HEK293 (cell line): ENCODE data around the gene NOL3.

Source experiments
- CTCF ChIA-PET: fragments of 350-600 bp; formaldehyde crosslinking; extraction: SDS; loops from one replicate; lab custom pipeline; 2021; ENCODE audit warnings: antibody characterized with exemption; lab: Yijun Ruan, JAX
- POLR2A ChIA-PET: fragments of 300-600 bp; formaldehyde crosslinking; extraction: SDS; loops from one replicate; lab custom pipeline; 2020; ENCODE audit warnings: antibody characterized with exemption, inconsistent platforms; lab: Yijun Ruan, JAX
- H3K27ac ChIP-seq: fragments of 200-500 bp; sonication (Bioruptor generic); 2 replicates; pipeline ENCODE4 v1.5.1; 2014; ENCODE audit warnings: low read depth, low read length, control low read depth, inconsistent platforms; ENCODE audit errors: extremely low read depth
- H3K36me3 ChIP-seq, 2 experiments: fragments of 200-500 bp in 1 of 2; sonication (Bioruptor generic) in 1 of 2; 1 replicate in 1 of 2; 2 replicates in 1 of 2; pipeline ENCODE4 v1.5.1; 2014 to 2017; ENCODE audit warnings: inconsistent platforms in 2 of 2, low read length in 2 of 2; ENCODE audit not compliant: control insufficient read depth in 2 of 2, insufficient read depth in 1 of 2
- H3K4me1 ChIP-seq: fragments of 200-500 bp; sonication (Bioruptor generic); 2 replicates; pipeline ENCODE4 v1.5.1; 2014; ENCODE audit warnings: mild to moderate bottlenecking, low read length, inconsistent platforms; ENCODE audit not compliant: control insufficient read depth, insufficient read depth
- H3K4me3 ChIP-seq: 2 replicates; pipeline ENCODE4 v1.5.1; 2011; ENCODE audit warnings: low read depth, mild to moderate bottlenecking, control low read depth, low read length, moderate library complexity
- H3K9me3 ChIP-seq: fragments of 200-500 bp; sonication (Bioruptor generic); 2 replicates; pipeline ENCODE4 v1.5.1; 2014; ENCODE audit warnings: low read depth, low read length, inconsistent platforms; ENCODE audit not compliant: control insufficient read depth, insufficient read depth
- KLF10 ChIP-seq: fragments of 450-650 bp; IDR thresholded peaks from 2 replicates; pipeline ENCODE4 v1.5.1; 2018; ENCODE audit warnings: missing biosample characterization, mild to moderate bottlenecking, missing genetic modification characterization
- YY1 ChIP-seq: fragments of 450-650 bp; formaldehyde crosslinking; IDR thresholded peaks from 2 replicates; pipeline ENCODE4 v1.5.1; 2018; ENCODE audit warnings: missing biosample characterization, missing genetic modification characterization
- YY2 ChIP-seq: fragments of 450-650 bp; formaldehyde crosslinking; IDR thresholded peaks from 2 replicates; pipeline ENCODE4 v1.5.1; 2016; ENCODE audit warnings: missing biosample characterization, missing genetic modification characterization
- ZBTB21 ChIP-seq: fragments of 450-650 bp; formaldehyde crosslinking; IDR thresholded peaks from 2 replicates; pipeline ENCODE4 v1.5.1; 2017; ENCODE audit warnings: missing biosample characterization, missing genetic modification characterization
- ZBTB44 ChIP-seq: fragments of 450-650 bp; IDR thresholded peaks from 2 replicates; pipeline ENCODE4 v1.5.1; 2018; ENCODE audit warnings: missing biosample characterization, mild to moderate bottlenecking, missing genetic modification characterization
- ZBTB8A ChIP-seq: fragments of 450-650 bp; formaldehyde crosslinking; IDR thresholded peaks from 2 replicates; pipeline ENCODE4 v1.5.1; 2016; ENCODE audit warnings: missing biosample characterization, missing genetic modification characterization
- ZEB2 ChIP-seq: fragments of 450-650 bp; formaldehyde crosslinking; IDR thresholded peaks from 2 replicates; pipeline ENCODE4 v1.5.1; 2016; ENCODE audit warnings: missing biosample characterization, missing genetic modification characterization
- ZFHX2 ChIP-seq: fragments of 450-650 bp; formaldehyde crosslinking; conservative IDR thresholded peaks from 2 replicates; pipeline ENCODE4 v1.5.1; 2016; ENCODE audit warnings: missing biosample characterization, missing genetic modification characterization
- ZNF140 ChIP-seq: fragments of 450-650 bp; formaldehyde crosslinking; IDR thresholded peaks from 2 replicates; pipeline ENCODE4 v1.5.1; 2016; ENCODE audit warnings: missing biosample characterization, missing genetic modification characterization
- ZNF335 ChIP-seq: fragments of 450-650 bp; formaldehyde crosslinking; conservative IDR thresholded peaks from 2 replicates; pipeline ENCODE4 v1.5.1; 2016; ENCODE audit warnings: missing biosample characterization, missing genetic modification characterization
- ZNF354C ChIP-seq: fragments of 450-650 bp; formaldehyde crosslinking; IDR thresholded peaks from 2 replicates; pipeline ENCODE4 v1.5.1; 2016; ENCODE audit warnings: missing biosample characterization, missing genetic modification characterization, low read depth, borderline replicate concordance
- ZNF645 ChIP-seq: fragments of 450-650 bp; formaldehyde crosslinking; IDR thresholded peaks from 2 replicates; pipeline ENCODE4; 2016; ENCODE audit warnings: missing biosample characterization, missing genetic modification characterization
- ZNF776 ChIP-seq: fragments of 450-650 bp; formaldehyde crosslinking; IDR thresholded peaks from 2 replicates; pipeline ENCODE4 v1.5.0; 2017; ENCODE audit warnings: missing biosample characterization, missing genetic modification characterization, borderline replicate concordance
- TF ChIP-seq, protein P1 (sequence below): fragments of 450-650 bp; formaldehyde crosslinking; IDR thresholded peaks from 2 replicates; pipeline ENCODE4 v1.5.1; 2016; ENCODE audit warnings: missing biosample characterization, missing genetic modification characterization
- TF ChIP-seq, protein P2 (sequence below): fragments of 450-650 bp; formaldehyde crosslinking; conservative IDR thresholded peaks from 2 replicates; pipeline ENCODE4 v1.5.1; 2016; ENCODE audit warnings: low read depth, missing biosample characterization, missing genetic modification characterization
- TF ChIP-seq, protein P3 (sequence below): fragments of 450-650 bp; formaldehyde crosslinking; conservative IDR thresholded peaks from 2 replicates; pipeline ENCODE4 v1.5.1; 2016; ENCODE audit warnings: low read depth, missing biosample characterization, missing genetic modification characterization

Gene NOL3

DNA sequence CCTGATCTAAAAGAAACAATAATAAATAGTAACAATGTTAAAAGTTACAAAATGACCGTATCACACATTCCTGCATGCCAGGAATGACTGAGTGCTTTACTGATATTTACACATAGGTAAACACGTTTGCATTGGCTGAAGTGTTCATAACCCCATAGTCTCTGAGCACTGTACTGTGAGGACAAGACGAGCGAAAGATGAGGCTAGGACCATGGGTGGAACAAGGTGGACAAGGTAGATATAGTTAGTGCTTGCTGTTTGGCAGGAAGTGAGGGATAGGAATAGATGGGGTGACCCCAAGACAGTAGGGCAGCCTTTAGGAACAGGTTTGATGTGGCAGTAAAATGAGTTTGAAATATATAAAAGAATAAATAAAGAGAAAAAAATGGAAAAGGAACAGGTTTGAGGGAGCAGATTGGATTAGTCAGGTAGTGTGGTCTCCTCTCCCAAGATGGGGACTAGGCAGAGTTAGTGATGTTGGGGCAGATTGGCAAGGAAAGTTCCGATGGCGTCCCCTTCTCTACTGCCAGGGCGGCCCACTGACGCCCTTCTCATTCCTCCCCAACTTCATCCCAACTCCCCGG, 21.2 kb downstream of the NOL3 start:
- Histone ChIP-seq H3K36me3 (peaks cover 7 to 37% of the 10 kb centered on the region in 2 experiments; a peak in 2 of 3 replicates), H3K27ac (no peak overlapping the region), H3K4me1 (peaks cover 7% of the 10 kb centered on the region), H3K4me3 (peak overlapping the region; percentile 10), H3K9me3 (no peaks in the 10 kb centered on the region)
- ChIA-PET CTCF (interaction anchor here (1.4 kb wide), 1 partner anchor 214 kb away, joined by 4 read pairs; no protein-coding TSS in a partner anchor), POLR2A (interaction anchor here (1.4 to 1.7 kb wide), 2 partner anchors 16 to 172 kb away, joined by 4 to 5 read pairs; no protein-coding TSS in a partner anchor)
- TF ChIP-seq ZNF140 (tag by site-specific recombination) (no peak), ZNF354C (0 out of 2 replicates have a peak, but pooled peaks have one; percentile 10)
- TF ChIP-seq, protein P1, sequence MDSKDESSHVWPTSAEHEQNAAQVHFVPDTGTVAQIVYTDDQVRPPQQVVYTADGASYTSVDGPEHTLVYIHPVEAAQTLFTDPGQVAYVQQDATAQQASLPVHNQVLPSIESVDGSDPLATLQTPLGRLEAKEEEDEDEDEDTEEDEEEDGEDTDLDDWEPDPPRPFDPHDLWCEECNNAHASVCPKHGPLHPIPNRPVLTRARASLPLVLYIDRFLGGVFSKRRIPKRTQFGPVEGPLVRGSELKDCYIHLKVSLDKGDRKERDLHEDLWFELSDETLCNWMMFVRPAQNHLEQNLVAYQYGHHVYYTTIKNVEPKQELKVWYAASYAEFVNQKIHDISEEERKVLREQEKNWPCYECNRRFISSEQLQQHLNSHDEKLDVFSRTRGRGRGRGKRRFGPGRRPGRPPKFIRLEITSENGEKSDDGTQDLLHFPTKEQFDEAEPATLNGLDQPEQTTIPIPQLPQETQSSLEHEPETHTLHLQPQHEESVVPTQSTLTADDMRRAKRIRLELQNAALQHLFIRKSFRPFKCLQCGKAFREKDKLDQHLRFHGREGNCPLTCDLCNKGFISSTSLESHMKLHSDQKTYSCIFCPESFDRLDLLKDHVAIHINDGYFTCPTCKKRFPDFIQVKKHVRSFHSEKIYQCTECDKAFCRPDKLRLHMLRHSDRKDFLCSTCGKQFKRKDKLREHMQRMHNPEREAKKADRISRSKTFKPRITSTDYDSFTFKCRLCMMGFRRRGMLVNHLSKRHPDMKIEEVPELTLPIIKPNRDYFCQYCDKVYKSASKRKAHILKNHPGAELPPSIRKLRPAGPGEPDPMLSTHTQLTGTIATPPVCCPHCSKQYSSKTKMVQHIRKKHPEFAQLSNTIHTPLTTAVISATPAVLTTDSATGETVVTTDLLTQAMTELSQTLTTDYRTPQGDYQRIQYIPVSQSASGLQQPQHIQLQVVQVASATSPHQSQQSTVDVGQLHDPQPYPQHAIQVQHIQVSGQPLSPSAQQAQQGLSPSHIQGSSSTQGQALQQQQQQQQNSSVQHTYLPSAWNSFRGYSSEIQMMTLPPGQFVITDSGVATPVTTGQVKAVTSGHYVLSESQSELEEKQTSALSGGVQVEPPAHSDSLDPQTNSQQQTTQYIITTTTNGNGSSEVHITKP: peak; percentile 38; the same call in 1 of the 2 replicates

GRCh38 chr16:67191995-67192681, 21.8 kb downstream of the NOL3 start, which contains the start of gene E2F4:
E2F4 (plus strand) TSS chr16:67192155; CDS start chr16:67192228, 73 bp downstream.
- peak within 1 kb of the TSS; percentile 61 for H3K27ac ChIP-seq
- CTCF ChIA-PET: interaction anchor here (0.7 to 1.6 kb wide), 4 partner anchors 29 to 214 kb away, joined by 3 to 6 read pairs (median 4); no protein-coding TSS in a partner anchor
- peaks cover 7% of the 10 kb centered on the region for H3K4me1 ChIP-seq
- POLR2A ChIA-PET: interaction anchor here (0.8 to 1.7 kb wide), 6 partner anchors 9 to 173 kb away, joined by 3 to 6 read pairs (median 4); partner anchors contain the start of genes MATCAP1 and TMEM208
- H3K36me3 ChIP-seq: peaks cover 7 to 44% of the 10 kb centered on the region in 2 experiments; a peak in 2 of 3 replicates
- peak within 1 kb of the TSS; percentile 81 for H3K4me3 ChIP-seq
- H3K9me3 ChIP-seq: no peaks in the 10 kb centered on the region
- TF ChIP-seq YY1 (tag by site-specific recombination) (peak; percentile 76), ZEB2 (tag by site-specific recombination) (peak; percentile 44; the same call in 1 of the 2 replicates), ZNF776 (tag by site-specific recombination) (no peak), ZNF140 (tag by site-specific recombination) (no peak), ZBTB44 (tag by site-specific recombination) (peak; percentile 4; the same call in 1 of the 2 replicates), ZNF645 (tag by site-specific recombination) (no peak), ZBTB8A (tag by site-specific recombination) (0 out of 2 replicates have a peak, but pooled peaks have one; percentile 23), ZNF335 (peak; percentile 91), ZFHX2 (tag by site-specific recombination) (peak; percentile 23; the same call in 1 of the 2 replicates), YY2 (tag by site-specific recombination) (peak; percentile 51; the same call in 1 of the 2 replicates), ZBTB21 (tag by site-specific recombination) (peak; percentile 44; the same call in 1 of the 2 replicates), KLF10 (tag by site-specific recombination) (peak; percentile 39; the same call in 1 of the 2 replicates)
- TF ChIP-seq, protein P2, sequence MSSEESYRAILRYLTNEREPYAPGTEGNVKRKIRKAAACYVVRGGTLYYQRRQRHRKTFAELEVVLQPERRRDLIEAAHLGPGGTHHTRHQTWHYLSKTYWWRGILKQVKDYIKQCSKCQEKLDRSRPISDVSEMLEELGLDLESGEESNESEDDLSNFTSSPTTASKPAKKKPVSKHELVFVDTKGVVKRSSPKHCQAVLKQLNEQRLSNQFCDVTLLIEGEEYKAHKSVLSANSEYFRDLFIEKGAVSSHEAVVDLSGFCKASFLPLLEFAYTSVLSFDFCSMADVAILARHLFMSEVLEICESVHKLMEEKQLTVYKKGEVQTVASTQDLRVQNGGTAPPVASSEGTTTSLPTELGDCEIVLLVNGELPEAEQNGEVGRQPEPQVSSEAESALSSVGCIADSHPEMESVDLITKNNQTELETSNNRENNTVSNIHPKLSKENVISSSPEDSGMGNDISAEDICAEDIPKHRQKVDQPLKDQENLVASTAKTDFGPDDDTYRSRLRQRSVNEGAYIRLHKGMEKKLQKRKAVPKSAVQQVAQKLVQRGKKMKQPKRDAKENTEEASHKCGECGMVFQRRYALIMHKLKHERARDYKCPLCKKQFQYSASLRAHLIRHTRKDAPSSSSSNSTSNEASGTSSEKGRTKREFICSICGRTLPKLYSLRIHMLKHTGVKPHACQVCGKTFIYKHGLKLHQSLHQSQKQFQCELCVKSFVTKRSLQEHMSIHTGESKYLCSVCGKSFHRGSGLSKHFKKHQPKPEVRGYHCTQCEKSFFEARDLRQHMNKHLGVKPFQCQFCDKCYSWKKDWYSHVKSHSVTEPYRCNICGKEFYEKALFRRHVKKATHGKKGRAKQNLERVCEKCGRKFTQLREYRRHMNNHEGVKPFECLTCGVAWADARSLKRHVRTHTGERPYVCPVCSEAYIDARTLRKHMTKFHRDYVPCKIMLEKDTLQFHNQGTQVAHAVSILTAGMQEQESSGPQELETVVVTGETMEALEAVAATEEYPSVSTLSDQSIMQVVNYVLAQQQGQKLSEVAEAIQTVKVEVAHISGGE (tag by site-specific recombination): peak; percentile 90
- TF ChIP-seq, protein P3, sequence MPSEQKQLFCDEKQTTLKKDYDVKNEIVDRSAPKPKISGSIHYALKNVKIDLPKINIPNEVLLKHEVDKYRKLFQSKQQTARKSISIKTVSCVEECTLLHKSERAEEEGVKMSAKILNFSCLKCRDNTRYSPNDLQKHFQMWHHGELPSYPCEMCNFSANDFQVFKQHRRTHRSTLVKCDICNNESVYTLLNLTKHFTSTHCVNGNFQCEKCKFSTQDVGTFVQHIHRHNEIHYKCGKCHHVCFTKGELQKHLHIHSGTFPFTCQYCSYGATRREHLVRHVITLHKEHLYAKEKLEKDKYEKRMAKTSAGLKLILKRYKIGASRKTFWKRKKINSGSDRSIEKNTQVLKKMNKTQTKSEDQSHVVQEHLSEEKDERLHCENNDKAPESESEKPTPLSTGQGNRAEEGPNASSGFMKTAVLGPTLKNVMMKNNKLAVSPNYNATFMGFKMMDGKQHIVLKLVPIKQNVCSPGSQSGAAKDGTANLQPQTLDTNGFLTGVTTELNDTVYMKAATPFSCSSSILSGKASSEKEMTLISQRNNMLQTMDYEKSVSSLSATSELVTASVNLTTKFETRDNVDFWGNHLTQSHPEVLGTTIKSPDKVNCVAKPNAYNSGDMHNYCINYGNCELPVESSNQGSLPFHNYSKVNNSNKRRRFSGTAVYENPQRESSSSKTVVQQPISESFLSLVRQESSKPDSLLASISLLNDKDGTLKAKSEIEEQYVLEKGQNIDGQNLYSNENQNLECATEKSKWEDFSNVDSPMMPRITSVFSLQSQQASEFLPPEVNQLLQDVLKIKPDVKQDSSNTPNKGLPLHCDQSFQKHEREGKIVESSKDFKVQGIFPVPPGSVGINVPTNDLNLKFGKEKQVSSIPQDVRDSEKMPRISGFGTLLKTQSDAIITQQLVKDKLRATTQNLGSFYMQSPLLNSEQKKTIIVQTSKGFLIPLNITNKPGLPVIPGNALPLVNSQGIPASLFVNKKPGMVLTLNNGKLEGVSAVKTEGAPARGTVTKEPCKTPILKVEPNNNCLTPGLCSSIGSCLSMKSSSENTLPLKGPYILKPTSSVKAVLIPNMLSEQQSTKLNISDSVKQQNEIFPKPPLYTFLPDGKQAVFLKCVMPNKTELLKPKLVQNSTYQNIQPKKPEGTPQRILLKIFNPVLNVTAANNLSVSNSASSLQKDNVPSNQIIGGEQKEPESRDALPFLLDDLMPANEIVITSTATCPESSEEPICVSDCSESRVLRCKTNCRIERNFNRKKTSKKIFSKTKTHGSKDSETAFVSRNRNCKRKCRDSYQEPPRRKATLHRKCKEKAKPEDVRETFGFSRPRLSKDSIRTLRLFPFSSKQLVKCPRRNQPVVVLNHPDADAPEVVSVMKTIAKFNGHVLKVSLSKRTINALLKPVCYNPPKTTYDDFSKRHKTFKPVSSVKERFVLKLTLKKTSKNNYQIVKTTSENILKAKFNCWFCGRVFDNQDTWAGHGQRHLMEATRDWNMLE (tag by site-specific recombination): peak; percentile 86
